GM12865 (cell line): ENCODE data around the gene ADRM1.

ENCODE experiments used
- DNase-seq: peaks from one replicate; pipeline ENCODE4 v3.0.0; 2010; ENCODE audit warnings: low read depth
- H3K4me3 ChIP-seq: 2 replicates; pipeline ENCODE4 v1.5.1; 2011; ENCODE audit warnings: mild to moderate bottlenecking, low read depth, low read length, control low read depth
- TF ChIP-seq, protein P1 (sequence below): IDR thresholded peaks from 2 replicates; pipeline ENCODE4 v1.5.1; 2011; ENCODE audit warnings: low read length, control low read depth, low read depth, inconsistent platforms; ENCODE audit not compliant: insufficient read depth; ENCODE audit errors: missing control alignments

The ADRM1 gene

DNA sequence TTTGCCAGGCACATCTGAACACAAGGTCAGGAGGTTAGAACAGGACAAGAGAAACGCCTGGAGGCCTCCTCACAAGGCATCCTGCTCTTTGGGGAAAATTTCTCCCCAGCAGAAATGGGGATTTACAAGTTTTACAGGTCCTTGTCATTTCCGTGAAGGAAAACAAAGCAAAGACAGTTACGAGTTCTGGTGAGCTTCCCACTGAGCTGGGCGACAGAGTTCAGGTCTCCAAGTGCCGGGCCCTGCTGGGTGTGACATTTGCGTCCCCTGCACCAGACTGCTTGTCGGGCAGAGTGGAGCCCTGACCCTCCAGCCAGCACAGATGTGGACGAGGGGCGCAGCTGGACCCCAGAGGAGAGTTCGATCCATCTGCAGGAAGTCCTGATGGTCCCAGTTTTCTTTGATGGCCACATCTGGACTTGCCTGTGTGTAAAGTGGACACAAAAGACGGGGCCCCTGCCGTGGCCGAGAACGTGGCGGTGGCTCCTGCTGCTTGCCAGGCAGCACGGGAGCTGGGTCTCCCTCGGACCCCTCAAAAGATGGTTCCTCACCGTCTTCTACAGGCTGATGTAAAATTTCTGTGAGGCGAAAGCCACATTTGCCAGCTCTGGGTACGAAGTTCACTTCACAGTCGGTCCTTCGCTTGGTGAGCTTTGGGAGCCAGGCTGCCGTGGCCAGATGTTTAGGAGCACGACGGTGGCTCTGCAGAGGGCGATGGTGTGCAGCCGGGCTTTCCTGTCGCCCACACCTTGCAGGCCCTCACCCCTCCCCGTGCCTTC, 5.2 kb upstream of the ADRM1 start:
- no peak for DNase-seq
- H3K4me3 ChIP-seq, result no peak overlapping the region
- TF ChIP-seq, protein P1, sequence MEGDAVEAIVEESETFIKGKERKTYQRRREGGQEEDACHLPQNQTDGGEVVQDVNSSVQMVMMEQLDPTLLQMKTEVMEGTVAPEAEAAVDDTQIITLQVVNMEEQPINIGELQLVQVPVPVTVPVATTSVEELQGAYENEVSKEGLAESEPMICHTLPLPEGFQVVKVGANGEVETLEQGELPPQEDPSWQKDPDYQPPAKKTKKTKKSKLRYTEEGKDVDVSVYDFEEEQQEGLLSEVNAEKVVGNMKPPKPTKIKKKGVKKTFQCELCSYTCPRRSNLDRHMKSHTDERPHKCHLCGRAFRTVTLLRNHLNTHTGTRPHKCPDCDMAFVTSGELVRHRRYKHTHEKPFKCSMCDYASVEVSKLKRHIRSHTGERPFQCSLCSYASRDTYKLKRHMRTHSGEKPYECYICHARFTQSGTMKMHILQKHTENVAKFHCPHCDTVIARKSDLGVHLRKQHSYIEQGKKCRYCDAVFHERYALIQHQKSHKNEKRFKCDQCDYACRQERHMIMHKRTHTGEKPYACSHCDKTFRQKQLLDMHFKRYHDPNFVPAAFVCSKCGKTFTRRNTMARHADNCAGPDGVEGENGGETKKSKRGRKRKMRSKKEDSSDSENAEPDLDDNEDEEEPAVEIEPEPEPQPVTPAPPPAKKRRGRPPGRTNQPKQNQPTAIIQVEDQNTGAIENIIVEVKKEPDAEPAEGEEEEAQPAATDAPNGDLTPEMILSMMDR, result no peak

DNA sequence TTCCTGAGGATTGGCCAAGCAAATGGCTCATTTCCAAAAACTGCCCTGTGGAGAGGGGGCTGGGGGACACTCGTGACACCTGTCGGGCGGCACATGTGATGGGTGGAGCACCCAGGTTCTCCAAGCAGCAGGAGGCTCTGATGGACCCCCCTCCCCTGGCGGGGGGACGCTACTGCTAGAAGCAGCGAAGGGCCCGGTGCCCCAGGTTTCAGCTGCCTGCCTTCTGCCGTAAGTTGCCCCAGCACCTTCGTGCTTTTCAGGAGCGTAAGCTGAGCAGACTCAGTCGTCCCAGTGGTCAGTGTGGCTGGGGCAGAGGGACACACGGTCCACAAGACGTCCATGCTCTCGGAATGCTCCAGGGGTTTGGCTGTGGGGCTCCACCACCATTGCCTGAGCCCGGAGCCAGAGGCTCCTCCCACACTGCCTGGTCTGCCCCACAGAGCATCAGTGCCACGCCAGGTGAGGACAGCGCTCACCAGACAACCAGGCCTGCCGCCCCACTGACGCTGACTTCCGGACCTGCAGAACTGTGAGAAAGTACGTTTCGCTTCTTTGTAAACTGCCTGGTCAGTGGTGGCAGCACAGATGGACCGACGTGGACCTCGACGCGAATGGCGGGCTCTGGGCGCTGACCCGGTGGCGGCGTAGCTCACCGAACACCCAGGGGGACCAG, 4.1 kb upstream of the ADRM1 start:
- DNase-seq, result no peak
- no peak overlapping the region for H3K4me3 ChIP-seq
- TF ChIP-seq, protein P1, result no peak

DNA sequence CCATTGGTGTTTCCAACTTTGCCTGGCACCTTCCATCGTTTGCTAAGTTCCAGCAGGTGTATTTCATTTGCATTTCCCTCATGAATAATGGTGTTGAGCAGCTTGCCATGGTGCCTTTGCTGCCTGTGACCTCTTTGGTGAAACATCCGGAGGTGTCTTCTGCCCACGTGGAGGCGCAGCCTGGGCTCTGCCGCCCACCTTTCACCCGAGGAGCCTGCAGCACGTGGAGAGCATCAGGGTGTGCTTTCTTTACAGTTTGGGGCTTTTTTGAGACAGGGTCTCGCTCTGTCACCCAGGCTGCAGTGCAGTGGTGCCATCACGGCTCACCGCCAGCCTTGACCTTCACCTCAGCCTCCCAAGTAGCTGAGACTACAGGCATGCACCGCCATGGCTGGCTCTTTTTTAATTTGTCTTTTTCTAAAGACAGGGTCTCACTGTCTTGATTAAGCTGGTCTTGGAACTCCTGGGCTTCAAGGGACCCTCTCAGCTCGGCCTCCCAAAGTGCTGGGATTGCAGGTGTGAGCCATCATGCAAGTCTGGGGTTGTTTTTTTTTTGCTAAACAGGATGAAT, 3.0 kb upstream of the ADRM1 start:
- H3K4me3 ChIP-seq, result no peak overlapping the region
- no peak for DNase-seq
- TF ChIP-seq, protein P1, result no peak

DNA sequence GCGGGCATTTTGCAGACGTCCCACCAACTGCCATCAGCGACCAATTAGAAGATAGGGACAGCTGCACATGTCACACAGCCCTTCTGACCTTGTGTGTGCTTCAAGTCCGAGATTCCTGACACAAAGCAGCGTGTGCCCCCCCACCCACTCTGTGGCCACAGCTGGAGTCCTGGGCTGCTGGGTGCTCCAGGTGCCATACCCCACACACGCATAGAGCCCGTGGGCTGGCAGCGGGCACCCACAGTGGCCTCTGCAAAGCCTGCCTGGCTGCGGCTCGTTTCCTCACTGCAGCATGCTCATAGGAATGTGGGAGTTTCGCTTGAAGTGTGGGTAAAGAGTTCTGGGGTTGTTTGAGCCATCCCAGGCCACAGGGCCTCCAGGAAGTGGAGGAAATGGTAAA, 2.5 kb upstream of the ADRM1 start:
- no peak for DNase-seq
- TF ChIP-seq, protein P1, result no peak
- H3K4me3 ChIP-seq, result no peak overlapping the region

DNA sequence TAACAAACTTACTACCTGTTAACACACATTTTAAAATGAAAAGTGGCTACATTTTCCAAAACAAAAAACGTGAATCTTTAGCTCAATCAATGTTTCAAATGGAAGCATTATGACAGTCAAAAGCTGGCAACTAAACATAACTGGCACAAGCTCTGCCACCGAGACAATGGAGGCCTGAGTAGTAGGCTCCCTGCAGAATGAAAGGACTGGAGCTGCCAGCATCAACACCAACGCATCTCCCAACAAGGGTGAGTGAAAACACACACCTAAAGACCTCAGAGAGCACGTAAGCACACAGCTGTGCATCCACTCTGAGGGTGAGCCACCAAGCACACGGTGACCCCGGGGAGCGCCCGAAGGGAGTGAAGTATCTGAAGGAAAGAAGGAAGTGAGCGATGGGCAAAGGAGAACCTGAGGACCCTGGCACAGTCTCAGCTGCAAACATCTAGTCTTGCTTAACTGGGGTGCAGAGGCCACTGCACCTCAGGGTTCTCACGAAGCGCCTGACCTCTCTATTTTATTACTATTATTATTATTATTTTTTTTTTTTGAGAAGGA, 1.6 kb upstream of the ADRM1 start:
- H3K4me3 ChIP-seq, result no peak overlapping the region
- DNase-seq, result no peak
- TF ChIP-seq, protein P1, result no peak

DNA sequence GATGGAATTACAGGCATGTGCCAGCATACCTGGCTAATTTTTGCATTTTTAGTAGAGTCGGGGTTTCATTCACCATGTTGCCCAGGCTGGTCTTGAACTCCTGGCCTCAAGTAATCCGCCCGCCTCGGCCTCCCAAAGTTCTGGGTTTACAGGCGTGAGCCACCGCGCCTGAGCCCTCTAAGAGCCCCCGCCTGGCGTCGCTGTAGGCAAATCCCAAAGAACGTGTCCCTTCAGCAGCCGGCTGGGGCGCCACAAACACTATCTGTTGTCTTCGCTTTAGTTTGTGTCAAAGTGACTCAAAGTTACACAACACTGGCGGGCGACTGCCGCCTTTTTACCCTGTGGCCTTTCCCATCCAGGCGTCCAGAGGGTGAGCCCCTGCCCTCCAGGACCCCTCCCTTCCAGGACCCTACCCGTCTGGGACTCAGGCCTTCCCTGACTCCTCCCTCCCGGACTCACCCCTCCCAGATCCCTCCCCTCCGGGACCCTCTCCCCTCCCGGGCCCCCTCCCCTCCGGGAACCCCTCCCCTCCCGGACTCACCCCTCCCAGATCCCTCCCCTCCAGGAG, 940 bp upstream of the ADRM1 start:
- peak; percentile 96 for DNase-seq
- TF ChIP-seq, protein P1, result peak; percentile 95
- peak overlapping the region; percentile 80 for H3K4me3 ChIP-seq
